ENCODE data around the gene NEK8. TPM values are rescaled to one million over a fixed set of nuclear protein-coding genes. Genes with fewer than 3 reads are reported as not detected.
A peak's percentile ranks its signal among the peaks of the same experiment; 100 is the strongest.

NEK8 gene
- total and polyA plus RNA-seq, 9 of the 15 experiments (the other 6 are each of a cell fraction or from before 2014, with no cell fraction given) = 0.98 to 16.6 (median 4.6) TPM

DNA sequence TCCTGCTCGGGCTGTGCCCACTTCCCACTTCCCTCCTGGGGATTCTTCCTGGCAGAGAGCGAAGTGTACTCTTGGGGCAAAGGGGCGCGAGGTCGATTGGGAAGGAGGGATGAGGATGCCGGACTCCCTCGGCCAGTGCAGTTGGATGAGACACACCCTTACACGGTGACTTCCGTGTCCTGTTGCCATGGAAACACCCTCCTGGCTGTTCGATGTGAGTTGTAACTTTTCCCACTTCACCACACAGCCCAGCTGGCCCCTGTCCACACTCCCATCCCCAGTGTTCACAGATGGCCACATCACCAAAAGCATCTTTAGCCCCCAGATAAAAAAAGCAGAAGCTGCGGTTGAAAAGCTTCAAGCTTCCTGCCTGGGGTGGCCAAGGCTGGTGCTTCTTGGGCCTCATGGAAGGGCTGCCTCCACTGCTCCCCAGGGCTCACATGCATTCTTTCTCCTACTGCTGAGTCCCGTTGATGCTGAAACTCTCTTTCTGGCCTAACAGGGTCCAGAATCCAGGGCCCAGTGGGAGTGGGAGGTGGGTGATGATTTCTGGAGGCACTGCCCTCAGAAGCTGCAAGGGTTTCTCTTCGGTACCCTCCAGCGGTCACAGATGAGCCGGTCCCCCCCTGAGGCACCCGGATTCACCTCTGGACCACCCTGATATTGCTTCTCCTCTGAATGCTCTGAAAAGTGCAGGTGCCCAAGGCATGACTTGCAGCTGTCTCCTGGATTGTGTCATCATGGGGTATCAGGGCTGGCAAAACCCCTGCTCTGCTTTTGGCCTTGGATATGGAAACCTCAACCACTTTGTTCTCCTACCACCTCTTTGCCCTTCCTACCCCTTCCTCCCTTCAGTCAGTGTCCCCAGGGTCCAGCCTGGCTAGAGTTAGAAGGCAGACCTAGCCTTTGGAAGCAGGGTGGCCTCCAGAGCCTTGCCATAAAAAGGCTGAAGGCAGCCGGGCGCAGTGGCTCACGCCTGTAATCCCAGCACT lies 13.1 kb downstream of the NEK8 start:
- peak; percentile 92 for FAIRE-seq
- peak overlapping the region in 1 of 2 experiments; percentile 66; a peak in 2 of 4 replicates for H3K9ac ChIP-seq (ENCODE audit: insufficient read depth in 1 of 2, low read depth in 2 of 2, low read length in 2 of 2)
- no TSS peak for BruUV-seq (replicated peaks)
- H3K9me3 ChIP-seq (replicated peaks; ENCODE audit: control insufficient read depth, insufficient read depth, low read depth, low read length) = no peaks in the 10 kb centered on the region
- no peaks in the 10 kb centered on the region for H3K9me1 ChIP-seq (ENCODE audit: control insufficient read depth, insufficient read depth, low read length)
- H3K27ac ChIP-seq (ENCODE audit: extremely low read depth, low read depth, low read length) = peak overlapping the region; percentile 19; the same call in 1 of the 3 replicates
- intact Hi-C loops (cut with micrococcal nuclease) (loop anchor here (5.0 kb wide), 1 partner anchor 94 kb away; the partner anchor contains the start of gene BLTP2), in situ Hi-C loops (cut with MboI) (no loop called here)
- H3K79me2 ChIP-seq (ENCODE audit: control insufficient read depth, insufficient read depth, low read length) = peaks cover 34% of the 10 kb centered on the region
- no peak overlapping the region for H2AFZ ChIP-seq (ENCODE audit: low read depth, low read length)
- H4K20me1 ChIP-seq (replicated peaks; ENCODE audit: control insufficient read depth, insufficient read depth, low read length) = peaks cover 19% of the 10 kb centered on the region
- ATAC-seq = no peak
- no peaks in the 10 kb centered on the region for H3K27me3 ChIP-seq (ENCODE audit: control insufficient read depth in 2 of 2, insufficient read depth in 2 of 2, low read length in 2 of 2)
- H3K36me3 ChIP-seq (ENCODE audit: control insufficient read depth, insufficient read depth, low read length) = peaks cover 20% of the 10 kb centered on the region; the same call in 2 of the 3 replicates
- H3K4me1 ChIP-seq (replicated peaks in 1 of 2; ENCODE audit: control insufficient read depth in 2 of 2, insufficient read depth in 2 of 2, low read length in 2 of 2) = peaks cover 45 to 85% of the 10 kb centered on the region in 2 experiments
- H3K4me2 ChIP-seq (ENCODE audit: insufficient read depth, low read length) = no peak overlapping the region
- ChIA-PET POLR2A (interaction anchor here (0.5 to 17.4 kb wide), 4 partner anchors 10 to 1369 kb away, joined by 3 to 367 read pairs (median 12); partner anchors contain the start of genes NEK8, RPL23A and TLCD1), CTCF (ENCODE audit: low intra/inter-chr PET ratio) (no interaction called here)
- DNase-seq (ENCODE audit: extremely low read depth in 1 of 4, low spot score in 3 of 4) = peak; percentile 20 to 73 (median 50)
- WGBS (ENCODE audit: insufficient coverage, low coverage, missing lambda C conversion rate) = 59% methylated on average over 19 of the region's 19 CpGs
- H3K4me3 ChIP-seq = no peak overlapping the region
- TF ChIP-seq SMC3 (conservative IDR thresholded peaks at IDR 0.05; ENCODE audit: insufficient read depth, low read depth, low read length) (no peak), POLR2AphosphoS2 (IDR thresholded peaks at IDR 0.05; ENCODE audit: low read length) (no peak), RFX1 (IDR thresholded peaks at IDR 0.05) (peak; percentile 98), ZNF717 (CRISPR knock-in tag; IDR thresholded peaks at IDR 0.05) (no peak), PCBP1 (IDR thresholded peaks at IDR 0.05; ENCODE audit: low read depth, low read length, poor library complexity, severe bottlenecking) (no peak), MCM2 (IDR thresholded peaks at IDR 0.05; ENCODE audit: low read depth) (no peak), ZNF830 (CRISPR knock-in tag; IDR thresholded peaks at IDR 0.05) (no peak), MAZ (CRISPR knock-in tag; conservative IDR thresholded peaks at IDR 0.05 in 1 of 2, IDR thresholded peaks at IDR 0.05 in 1 of 2) (peak in 1 of 2 experiments; percentile 31; a peak in 2 of 4 replicates), MTF1 (CRISPR knock-in tag; IDR thresholded peaks at IDR 0.05; ENCODE audit: borderline replicate concordance) (no peak), SRSF3 (IDR thresholded peaks at IDR 0.05; ENCODE audit: insufficient read depth, low read length) (no peak), PRPF4 (IDR thresholded peaks at IDR 0.05; ENCODE audit: insufficient read depth, low read depth, low read length, poor library complexity, severe bottlenecking) (no peak), TARDBP (IDR thresholded peaks at IDR 0.05) (no peak), MTA2 (IDR thresholded peaks at IDR 0.05; ENCODE audit: low read depth) (peak; percentile 71), PHF8 (IDR thresholded peaks at IDR 0.05; ENCODE audit: borderline replicate concordance, low read length) (no peak), SRSF1 (IDR thresholded peaks at IDR 0.05; ENCODE audit: low read depth, low read length) (no peak), ZNF384 (IDR thresholded peaks at IDR 0.05; ENCODE audit: low read depth, low read length) (no peak)
- TF ChIP-seq, protein P1, sequence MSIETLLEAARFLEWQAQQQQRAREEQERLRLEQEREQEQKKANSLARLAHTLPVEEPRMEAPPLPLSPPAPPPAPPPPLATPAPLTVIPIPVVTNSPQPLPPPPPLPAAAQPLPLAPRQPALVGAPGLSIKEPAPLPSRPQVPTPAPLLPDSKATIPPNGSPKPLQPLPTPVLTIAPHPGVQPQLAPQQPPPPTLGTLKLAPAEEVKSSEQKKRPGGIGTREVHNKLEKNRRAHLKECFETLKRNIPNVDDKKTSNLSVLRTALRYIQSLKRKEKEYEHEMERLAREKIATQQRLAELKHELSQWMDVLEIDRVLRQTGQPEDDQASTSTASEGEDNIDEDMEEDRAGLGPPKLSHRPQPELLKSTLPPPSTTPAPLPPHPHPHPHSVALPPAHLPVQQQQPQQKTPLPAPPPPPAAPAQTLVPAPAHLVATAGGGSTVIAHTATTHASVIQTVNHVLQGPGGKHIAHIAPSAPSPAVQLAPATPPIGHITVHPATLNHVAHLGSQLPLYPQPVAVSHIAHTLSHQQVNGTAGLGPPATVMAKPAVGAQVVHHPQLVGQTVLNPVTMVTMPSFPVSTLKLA (conservative IDR thresholded peaks at IDR 0.05) = 0 out of 4 replicates have a peak, but pooled peaks of 1 of the 2 experiments have one; percentile 29
- TF ChIP-seq, protein P2, sequence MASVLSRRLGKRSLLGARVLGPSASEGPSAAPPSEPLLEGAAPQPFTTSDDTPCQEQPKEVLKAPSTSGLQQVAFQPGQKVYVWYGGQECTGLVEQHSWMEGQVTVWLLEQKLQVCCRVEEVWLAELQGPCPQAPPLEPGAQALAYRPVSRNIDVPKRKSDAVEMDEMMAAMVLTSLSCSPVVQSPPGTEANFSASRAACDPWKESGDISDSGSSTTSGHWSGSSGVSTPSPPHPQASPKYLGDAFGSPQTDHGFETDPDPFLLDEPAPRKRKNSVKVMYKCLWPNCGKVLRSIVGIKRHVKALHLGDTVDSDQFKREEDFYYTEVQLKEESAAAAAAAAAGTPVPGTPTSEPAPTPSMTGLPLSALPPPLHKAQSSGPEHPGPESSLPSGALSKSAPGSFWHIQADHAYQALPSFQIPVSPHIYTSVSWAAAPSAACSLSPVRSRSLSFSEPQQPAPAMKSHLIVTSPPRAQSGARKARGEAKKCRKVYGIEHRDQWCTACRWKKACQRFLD (CRISPR knock-in tag; IDR thresholded peaks at IDR 0.05) = peak; percentile 95

Measured in K562 (cell line).